H9 (cell line): ENCODE results near the gene TTC33. TPM values are rescaled to one million over a fixed set of nuclear protein-coding genes. Genes with fewer than 3 reads are reported as not detected.

Experiments used
- DNase-seq: peaks from one replicate; pipeline ENCODE4 v3.0.0-alpha.2; 2017
- H2AFZ ChIP-seq: one replicate; pipeline ENCODE4 v1.6.1; 2013; ENCODE audit warnings: mild to moderate bottlenecking, low read length, control low read depth, moderate library complexity
- H2AK5ac ChIP-seq: 2 replicates; pipeline ENCODE4 v1.6.1; 2013; ENCODE audit warnings: low read length, control low read depth, mixed read lengths; ENCODE audit not compliant: insufficient read length
- H2BK120ac ChIP-seq: one replicate; pipeline ENCODE4 v1.6.1; 2013; ENCODE audit warnings: low read depth, mild to moderate bottlenecking, low read length, control low read depth, inconsistent platforms; ENCODE audit not compliant: poor library complexity, severe bottlenecking
- H2BK12ac ChIP-seq: 2 replicates; pipeline ENCODE4 v1.6.1; 2013; ENCODE audit warnings: low read length, control low read depth, mixed read lengths, low read depth; ENCODE audit not compliant: insufficient read length
- H2BK15ac ChIP-seq: 2 replicates; pipeline ENCODE4 v1.6.1; 2013; ENCODE audit warnings: low read depth, low read length, control low read depth
- H2BK20ac ChIP-seq: one replicate; pipeline ENCODE4 v1.6.1; 2013; ENCODE audit warnings: low read depth, mild to moderate bottlenecking, low read length, control low read depth, inconsistent platforms; ENCODE audit not compliant: poor library complexity, severe bottlenecking
- H2BK5ac ChIP-seq: 2 replicates; pipeline ENCODE4 v1.6.1; 2013; ENCODE audit warnings: low read length, control low read depth, mixed read lengths; ENCODE audit not compliant: insufficient read length
- H3K14ac ChIP-seq: 2 replicates; pipeline ENCODE4 v1.6.1; 2013; ENCODE audit warnings: low read length, control low read depth; ENCODE audit not compliant: insufficient read depth
- H3K18ac ChIP-seq: 2 replicates; pipeline ENCODE4 v1.6.1; 2013; ENCODE audit warnings: low read depth, mild to moderate bottlenecking, mixed read lengths, low read length, control low read depth; ENCODE audit not compliant: insufficient read length
- H3K23ac ChIP-seq: 2 replicates; pipeline ENCODE4 v1.6.1; 2013; ENCODE audit warnings: low read length, control low read depth, mixed read lengths, low read depth; ENCODE audit not compliant: insufficient read length
- H3K23me2 ChIP-seq: 2 replicates; pipeline ENCODE4 v1.6.1; 2013; ENCODE audit warnings: low read depth, mild to moderate bottlenecking, mixed read lengths, low read length, control low read depth; ENCODE audit not compliant: insufficient read length, poor library complexity, severe bottlenecking
- H3K27ac ChIP-seq: 2 replicates; pipeline ENCODE4 v1.5.1; 2013; ENCODE audit warnings: low read length, control low read depth, mixed read lengths, low read depth; ENCODE audit not compliant: insufficient read length
- H3K27me3 ChIP-seq: 2 replicates; pipeline ENCODE4 v1.6.1; 2013; ENCODE audit warnings: low read length, control low read depth, inconsistent platforms; ENCODE audit not compliant: insufficient read depth
- H3K4ac ChIP-seq: 2 replicates; pipeline ENCODE4 v1.6.1; 2013; ENCODE audit warnings: low read depth, mild to moderate bottlenecking, control low read depth, inconsistent platforms, low read length, moderate library complexity
- H3K4me1 ChIP-seq: 2 replicates; pipeline ENCODE4 v1.6.1; 2013; ENCODE audit warnings: low read length, control low read depth, inconsistent platforms; ENCODE audit not compliant: insufficient read depth
- H3K4me2 ChIP-seq: 2 replicates; pipeline ENCODE4 v1.6.1; 2013; ENCODE audit warnings: low read length, control low read depth, mixed read lengths; ENCODE audit not compliant: insufficient read length, insufficient read depth
- H3K56ac ChIP-seq: 2 replicates; pipeline ENCODE4 v1.6.1; 2013; ENCODE audit warnings: low read depth, mild to moderate bottlenecking, mixed read lengths, low read length, control low read depth; ENCODE audit not compliant: insufficient read length
- H3K79me1 ChIP-seq: 2 replicates; pipeline ENCODE4 v1.6.1; 2013; ENCODE audit warnings: low read depth, mild to moderate bottlenecking, moderate library complexity, low read length, control low read depth, inconsistent platforms; ENCODE audit not compliant: insufficient read depth, poor library complexity, severe bottlenecking
- H3K79me2 ChIP-seq: 2 replicates; pipeline ENCODE4 v1.6.1; 2013; ENCODE audit warnings: low read length, control low read depth, inconsistent platforms; ENCODE audit not compliant: insufficient read depth
- H3K9ac ChIP-seq: 2 replicates; pipeline ENCODE4 v1.6.1; 2013; ENCODE audit warnings: low read length, control low read depth, mixed read lengths; ENCODE audit not compliant: insufficient read length; ENCODE audit errors: extremely low read depth
- H3K9me3 ChIP-seq: one replicate; pipeline ENCODE4 v1.6.1; 2013; ENCODE audit warnings: low read depth, low read length, inconsistent platforms; ENCODE audit not compliant: control insufficient read depth
- H3T11ph ChIP-seq: one replicate; pipeline ENCODE4 v1.6.1; 2013; ENCODE audit warnings: mild to moderate bottlenecking, low read length, control low read depth, inconsistent platforms
- H4K20me1 ChIP-seq: one replicate; pipeline ENCODE4 v1.6.1; 2013; ENCODE audit not compliant: control insufficient read depth, insufficient read length, insufficient read depth
- H4K5ac ChIP-seq: 2 replicates; pipeline ENCODE4 v1.6.1; 2013; ENCODE audit warnings: low read depth, mild to moderate bottlenecking, mixed read lengths, low read length, control low read depth; ENCODE audit not compliant: insufficient read length
- H4K8ac ChIP-seq: replicated peaks from 2 replicates; pipeline ENCODE4 v1.6.1; 2013; ENCODE audit warnings: low read length, control low read depth, mixed read lengths, low read depth; ENCODE audit not compliant: insufficient read length
- H4K91ac ChIP-seq: 2 replicates; pipeline ENCODE4 v1.6.1; 2013; ENCODE audit warnings: low read depth, mild to moderate bottlenecking, moderate library complexity, mixed read lengths, low read length, control low read depth; ENCODE audit not compliant: insufficient read length
- H3K27ac Mint-ChIP-seq, 3 experiments: 2 replicates in 2 of 3; 3 replicates in 1 of 3; pipeline ENCODE4 v1.8.0; 2020 to 2021; ENCODE audit warnings: mixed read lengths in 3 of 3, mild to moderate bottlenecking in 1 of 3, moderate library complexity in 1 of 3
- H3K27me3 Mint-ChIP-seq: 2 replicates; pipeline ENCODE4 v1.8.0; 2021; ENCODE audit warnings: low read depth, mild to moderate bottlenecking, moderate library complexity, mixed read lengths
- H3K36me3 Mint-ChIP-seq, 3 experiments: 2 replicates in 2 of 3; 3 replicates in 1 of 3; pipeline ENCODE4 v1.8.0; 2020 to 2021; ENCODE audit warnings: low read depth in 3 of 3, mixed read lengths in 3 of 3; ENCODE audit not compliant: insufficient read depth in 1 of 3
- H3K4me1 Mint-ChIP-seq, 2 experiments: 2 replicates each; pipeline ENCODE4 v1.8.0; 2020; ENCODE audit warnings: mixed read lengths in 2 of 2
- H3K4me3 Mint-ChIP-seq, 2 experiments: 2 replicates in 1 of 2; 3 replicates in 1 of 2; pipeline ENCODE4 v1.8.0; 2020 to 2021; ENCODE audit warnings: mild to moderate bottlenecking in 2 of 2, mixed read lengths in 2 of 2, moderate library complexity in 1 of 2
- H3K9me3 Mint-ChIP-seq, 2 experiments: 2 replicates in 1 of 2; 3 replicates in 1 of 2; pipeline ENCODE4 v1.8.0; 2020; ENCODE audit warnings: mild to moderate bottlenecking in 2 of 2, mixed read lengths in 2 of 2, moderate library complexity in 1 of 2
- CTCF ChIP-seq: fragments of 200-600 bp; sonication (generic); conservative IDR thresholded peaks from 3 replicates; pipeline ENCODE4 v1.8.0; 2021; ENCODE audit warnings: antibody characterized with exemption, mild to moderate bottlenecking
- WGBS: extraction: QIAGEN DNeasy Blood & Tissue Kit; methylation state at CpG from one replicate; pipeline ENCODE4 v1.1.7; 2013; ENCODE audit warnings: missing lambda C conversion rate, low lambda C conversion rate, mixed read lengths; ENCODE audit not compliant: insufficient read length; ENCODE audit errors: extremely low coverage; 5-methylcytosine and 5-hydroxymethylcytosine counted together
- total RNA-seq: library from RNA; stranded (reverse); gene quantifications from 2 replicates; pipeline ENCODE4 v1.2.1, GENCODE V29; 2021

Gene TTC33
- total RNA-seq, 1 experiment from 2014 or later = 7.3 TPM

- Histone ChIP-seq H3K56ac (no peak overlapping the region), H2AK5ac (no peak overlapping the region), H3K9ac (no peak overlapping the region), H3K14ac (no peak overlapping the region), H3K23ac (no peak overlapping the region), H3K23me2 (no peaks in the 10 kb centered on the region), H3T11ph (no peak overlapping the region), H3K4me2 (no peak overlapping the region), H2BK5ac (no peak overlapping the region), H3K27ac (no peak overlapping the region), H3K4ac (no peak overlapping the region), H2BK20ac (no peak overlapping the region), H4K20me1 (no peaks in the 10 kb centered on the region), H3K27me3 (no peaks in the 10 kb centered on the region), H2BK120ac (no peak overlapping the region), H4K91ac (no peak overlapping the region), H3K79me2 (peaks cover 36% of the 10 kb centered on the region; the same call in 1 of the 2 replicates), H3K4me1 (no peaks in the 10 kb centered on the region), H3K9me3 (no peaks in the 10 kb centered on the region), H2BK15ac (no peak overlapping the region), H4K5ac (no peak overlapping the region), H3K18ac (no peak overlapping the region), H3K79me1 (peaks cover 3% of the 10 kb centered on the region), H2AFZ (no peak overlapping the region), H4K8ac (no peak overlapping the region), H2BK12ac (no peak overlapping the region)
- DNase-seq = no peak
- Mint-ChIP-seq H3K9me3 (peaks cover 3 to 4% of the 10 kb centered on the region in 2 experiments; a peak in 4 of 5 replicates), H3K4me1 (no peaks in the 10 kb centered on the region; a peak in 1 of 4 replicates), H3K4me3 (no peak overlapping the region), H3K27me3 (no peaks in the 10 kb centered on the region), H3K36me3 (peaks cover 12 to 22% (median 19%) of the 10 kb centered on the region in 3 experiments), H3K27ac (peak overlapping the region in 1 of 3 experiments; percentile 76; a peak in 1 of 7 replicates)
- no CpG with 5 or more reads among the region's 1 CpG for WGBS
- TF ChIP-seq CTCF = no peak
These were observed 28.4 kb upstream of the TTC33 start for GRCh38 chr5:40784027-40784653.
